GM19463 (cell line): ENCODE measurements around the gene BRME1.
A peak's percentile ranks its signal among the peaks of the same experiment; 100 is the strongest.

ENCODE experiments used
- ATAC-seq: cut with Tn5 transposase; IDR thresholded peaks from one replicate; pipeline ENCODE4 v1.9.1; 2021; ENCODE audit warnings: mild to moderate bottlenecking, moderate library complexity; ENCODE audit not compliant: unreplicated experiment

Gene BRME1

DNA sequence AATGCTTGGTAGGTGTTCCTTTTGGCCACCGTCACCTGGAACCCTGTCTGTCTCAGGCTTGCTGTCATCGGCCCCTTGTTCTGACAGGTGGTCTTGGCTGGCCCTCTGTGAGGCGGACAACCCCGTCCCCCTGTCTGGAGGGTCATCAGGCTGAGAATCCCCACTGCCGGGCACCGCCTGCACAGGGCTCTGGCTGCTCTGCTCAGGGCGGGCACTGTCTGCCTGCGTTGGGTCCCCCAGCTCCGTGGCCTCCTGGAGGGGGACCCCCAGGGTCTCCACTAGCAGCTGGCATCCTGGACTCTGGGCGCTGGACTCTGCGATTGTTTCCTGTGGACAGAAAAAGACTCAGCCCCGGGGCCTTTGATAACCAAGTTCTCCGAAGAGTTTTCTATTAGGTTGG is 15.8 kb downstream of the BRME1 start:
- no peak for ATAC-seq

DNA sequence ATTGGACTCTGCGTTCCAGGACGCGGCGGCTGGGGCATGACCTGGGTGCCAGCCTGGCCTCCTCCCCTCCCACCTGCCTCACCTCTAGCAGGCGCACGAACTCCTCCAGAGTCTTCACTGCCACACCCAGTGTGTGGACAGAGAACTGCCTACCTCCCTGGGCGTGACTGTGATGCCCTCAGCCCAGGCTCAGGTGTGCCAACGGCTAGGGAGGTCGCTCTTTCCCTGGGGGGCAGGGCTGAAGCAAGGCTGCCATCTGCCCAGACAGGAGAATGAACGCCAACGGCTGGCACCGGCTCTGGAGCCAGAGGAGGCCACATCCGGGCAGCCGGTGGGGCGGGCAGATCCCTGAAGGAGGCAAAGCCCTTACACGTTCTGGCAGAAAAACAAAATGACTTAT is 17.6 kb downstream of the BRME1 start:
- no peak for ATAC-seq

DNA sequence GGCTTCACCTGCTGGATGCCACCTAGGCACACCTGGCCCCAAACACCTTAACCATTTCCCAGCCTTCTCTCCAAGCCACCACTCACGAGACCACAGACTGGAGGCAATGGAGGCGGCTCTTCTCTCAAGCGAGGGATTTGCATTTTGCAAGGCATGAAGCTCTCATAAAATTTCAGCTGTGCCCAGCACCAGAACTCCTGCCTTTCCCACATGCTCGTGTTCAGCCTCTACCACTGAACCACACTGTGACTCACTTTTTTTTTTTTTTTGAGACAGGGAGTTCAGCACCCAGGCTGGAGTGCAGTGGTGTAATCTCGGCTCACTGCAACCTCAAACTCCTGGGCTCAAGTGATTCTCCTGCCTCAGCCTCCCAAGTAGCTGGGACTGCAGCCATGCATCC is 18.4 kb downstream of the BRME1 start:
- ATAC-seq: no peak

DNA sequence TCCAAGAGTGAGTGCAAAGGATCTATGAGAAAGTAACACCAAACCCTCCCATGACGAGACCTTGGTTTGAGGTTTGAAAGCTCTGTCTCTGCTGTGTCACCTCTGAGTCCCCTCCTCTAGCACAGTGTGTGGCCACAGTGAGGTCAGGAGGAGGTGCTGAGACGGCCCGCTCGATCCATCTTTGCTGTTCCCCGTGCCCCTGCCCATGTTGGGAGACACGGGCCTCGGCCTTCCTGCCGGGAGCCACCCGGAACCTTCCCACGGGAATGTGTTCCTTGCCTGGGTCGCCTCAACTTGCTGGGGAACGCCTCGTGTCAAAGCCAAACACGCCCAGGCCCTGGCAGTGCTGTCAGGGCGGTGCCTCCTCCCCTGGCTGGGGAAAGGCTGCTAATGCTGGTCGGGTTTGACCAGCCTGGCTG is 18.9 kb downstream of the BRME1 start:
- ATAC-seq: no peak

DNA sequence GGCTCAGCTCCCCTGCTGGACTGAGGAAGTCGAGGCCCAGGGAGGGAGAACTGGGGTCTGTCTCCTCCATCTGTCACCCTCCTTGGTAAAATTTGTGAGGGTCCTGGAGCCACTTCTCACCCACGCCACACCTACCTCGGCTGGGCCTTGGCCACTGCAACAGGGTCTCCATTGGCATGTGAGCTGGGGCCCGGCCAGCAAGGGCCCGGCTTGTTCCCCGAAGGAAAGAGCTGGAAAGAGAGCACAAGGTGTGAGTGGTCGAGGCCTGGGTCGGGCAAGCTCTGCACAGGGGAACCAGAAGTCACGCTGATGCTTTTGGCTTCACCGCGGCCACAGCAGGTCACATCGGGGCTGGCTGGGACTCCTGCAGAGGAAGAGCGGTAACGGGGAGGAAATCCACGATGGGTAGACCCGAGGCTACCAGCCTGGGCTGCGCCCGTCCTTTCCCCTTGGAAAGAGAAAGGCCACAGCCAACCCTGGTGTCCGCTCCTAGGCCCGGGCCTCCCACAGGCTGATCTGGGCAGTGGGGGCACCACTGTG is 20.0 kb downstream of the BRME1 start:
- ATAC-seq: no peak

DNA sequence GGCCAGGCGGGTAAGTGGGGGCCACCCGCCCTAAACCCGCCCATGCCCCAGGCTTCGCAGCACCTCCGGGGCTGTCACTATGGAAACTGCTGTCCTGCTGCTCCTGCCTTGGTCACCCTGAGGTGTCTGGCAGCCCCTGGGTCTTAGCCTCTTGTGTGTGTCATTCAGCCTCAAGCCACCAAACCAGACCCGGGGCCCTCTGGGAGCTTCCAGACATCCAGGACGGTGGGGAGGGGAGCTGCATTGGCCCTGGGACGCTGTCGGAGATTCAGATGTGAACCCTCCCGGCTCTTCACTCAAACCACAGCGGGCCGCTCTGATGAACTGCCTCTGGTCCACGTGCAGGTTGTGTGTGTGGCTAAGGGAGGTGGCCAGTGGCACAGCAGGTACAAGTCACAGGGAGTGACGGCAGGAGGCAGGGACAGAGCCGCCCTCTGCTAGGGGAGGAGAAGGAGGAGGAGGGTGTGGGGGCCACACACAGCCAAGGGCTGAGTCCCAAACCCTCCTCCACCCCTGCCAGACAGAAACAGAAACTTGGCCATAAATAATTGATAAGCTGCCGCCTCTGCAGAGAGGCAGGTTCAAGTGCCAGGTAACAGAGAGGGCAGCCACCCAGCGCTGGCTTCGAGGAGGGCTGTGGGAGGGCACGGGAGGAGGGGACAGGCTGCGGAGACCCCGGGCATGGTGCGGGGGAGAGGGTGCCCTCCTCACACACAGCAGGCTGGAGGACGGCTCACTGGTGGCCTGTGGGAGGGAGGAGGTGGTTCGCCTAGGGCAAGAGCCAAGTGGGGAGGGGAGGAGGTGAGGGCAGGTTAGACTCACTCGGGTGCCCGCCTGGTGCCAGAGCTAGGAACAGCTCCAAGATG is 21.0 kb downstream of the BRME1 start:
- ATAC-seq: no peak

DNA sequence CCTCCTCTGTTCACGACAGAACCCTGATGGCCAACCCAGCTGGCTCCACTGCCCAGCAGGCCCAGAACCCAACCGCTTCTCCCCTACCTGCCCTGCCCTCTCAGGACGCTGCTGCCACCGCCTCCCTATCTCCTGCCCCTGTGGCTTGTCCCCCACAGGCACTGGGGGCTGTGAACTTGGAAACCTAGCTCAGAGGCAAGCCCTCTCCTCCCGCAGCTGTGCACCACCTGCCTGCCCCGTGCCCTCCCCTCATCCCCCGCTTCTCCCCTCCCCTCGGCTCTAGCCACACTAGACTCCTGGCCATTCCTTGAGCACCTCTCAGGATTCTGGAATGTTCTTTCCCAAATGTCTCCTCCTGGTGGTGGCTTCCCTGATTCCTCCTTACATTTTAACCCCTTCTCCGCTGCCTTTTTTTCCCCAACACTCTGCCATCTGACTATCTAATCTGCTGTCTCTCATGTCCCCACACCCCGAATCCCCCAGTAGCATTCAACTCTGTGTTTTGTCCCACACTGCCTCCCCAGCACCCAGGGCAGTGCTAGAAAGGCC is 22.3 kb downstream of the BRME1 start:
- no peak for ATAC-seq

- no peak for ATAC-seq
Observed at GRCh38 chr19:13882836-13883235, 23.1 kb downstream of the BRME1 start.

GRCh38 chr19:13882419-13882795 is 23.5 kb downstream of the BRME1 start:
- no peak for ATAC-seq

GRCh38 chr19:13881692-13882418 is 24.1 kb downstream of the BRME1 start:
- ATAC-seq: no peak

DNA sequence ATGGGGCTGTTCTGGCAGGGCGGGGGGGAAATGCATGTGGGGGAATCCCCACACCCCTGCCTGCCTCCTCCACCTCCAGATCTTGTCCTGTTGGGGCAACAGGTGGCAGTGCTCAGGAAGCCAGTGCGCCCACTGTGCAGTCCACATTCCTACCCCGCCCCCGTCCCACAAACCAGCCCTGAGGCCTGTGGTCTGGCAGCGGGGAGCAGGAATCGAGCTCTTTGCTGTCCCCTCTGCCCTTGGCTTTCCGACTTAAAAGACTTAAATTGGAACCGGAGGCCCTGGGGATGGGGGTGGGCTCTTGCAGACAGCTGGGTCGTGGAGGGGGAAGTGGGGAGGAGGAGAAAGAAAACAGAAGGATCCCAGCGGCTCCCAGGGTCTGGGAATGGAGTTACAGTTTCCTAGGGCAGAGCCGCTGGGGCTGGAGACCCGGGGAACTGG is 24.6 kb downstream of the BRME1 start:
- ATAC-seq: no peak

GRCh38 chr19:13880059-13881043 is 25.6 kb downstream of the BRME1 start:
- ATAC-seq: peak; percentile 91

DNA sequence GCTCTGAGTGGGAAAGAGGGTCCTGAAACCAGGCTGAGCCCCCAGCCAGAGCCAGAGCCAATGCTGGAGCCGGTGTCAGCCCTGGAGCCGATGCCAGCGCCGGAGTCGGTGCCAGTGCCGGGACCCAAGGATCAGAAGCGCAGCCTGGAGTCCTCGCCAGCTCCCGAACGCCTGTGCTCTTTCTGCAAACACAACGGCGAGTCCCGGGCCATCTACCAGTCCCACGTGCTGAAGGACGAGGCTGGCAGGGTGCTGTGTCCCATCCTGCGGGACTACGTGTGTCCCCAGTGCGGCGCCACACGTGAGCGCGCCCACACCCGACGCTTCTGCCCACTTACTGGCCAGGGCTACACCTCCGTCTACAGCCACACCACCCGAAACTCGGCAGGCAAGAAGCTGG is 28.6 kb downstream of the BRME1 start:
- ATAC-seq: no peak

GRCh38 chr19:13876834-13877233 is 29.1 kb downstream of the BRME1 start, which contains the start of gene NANOS3:
Gene NANOS3, plus strand, starts transcription at chr19:13877134. Its CDS starts 115 bp downstream, at chr19:13877249.
- ATAC-seq: no peak

DNA sequence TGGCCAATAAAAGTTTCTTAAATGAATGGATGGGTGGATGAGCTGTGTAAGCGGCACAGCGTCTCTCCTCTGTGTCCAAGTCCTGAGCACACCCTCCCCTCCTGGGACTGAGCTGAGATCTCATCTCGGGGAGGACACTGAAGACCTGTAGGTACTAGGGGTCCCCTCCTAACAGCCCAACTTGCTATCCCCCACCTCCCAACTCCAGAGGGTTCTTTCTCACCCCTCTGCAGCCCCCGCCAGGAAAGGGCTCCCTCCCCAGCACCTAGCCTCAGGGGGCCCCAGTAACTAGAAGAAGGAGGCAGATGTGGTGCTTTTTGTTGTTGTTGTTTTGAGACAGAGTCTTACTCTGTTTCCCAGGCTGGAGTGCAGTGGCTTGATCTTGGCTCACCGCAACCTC is 30.1 kb downstream of the BRME1 start:
- no peak for ATAC-seq

GRCh38 chr19:13873834-13874515 is 31.9 kb downstream of the BRME1 start:
- ATAC-seq: no peak

DNA sequence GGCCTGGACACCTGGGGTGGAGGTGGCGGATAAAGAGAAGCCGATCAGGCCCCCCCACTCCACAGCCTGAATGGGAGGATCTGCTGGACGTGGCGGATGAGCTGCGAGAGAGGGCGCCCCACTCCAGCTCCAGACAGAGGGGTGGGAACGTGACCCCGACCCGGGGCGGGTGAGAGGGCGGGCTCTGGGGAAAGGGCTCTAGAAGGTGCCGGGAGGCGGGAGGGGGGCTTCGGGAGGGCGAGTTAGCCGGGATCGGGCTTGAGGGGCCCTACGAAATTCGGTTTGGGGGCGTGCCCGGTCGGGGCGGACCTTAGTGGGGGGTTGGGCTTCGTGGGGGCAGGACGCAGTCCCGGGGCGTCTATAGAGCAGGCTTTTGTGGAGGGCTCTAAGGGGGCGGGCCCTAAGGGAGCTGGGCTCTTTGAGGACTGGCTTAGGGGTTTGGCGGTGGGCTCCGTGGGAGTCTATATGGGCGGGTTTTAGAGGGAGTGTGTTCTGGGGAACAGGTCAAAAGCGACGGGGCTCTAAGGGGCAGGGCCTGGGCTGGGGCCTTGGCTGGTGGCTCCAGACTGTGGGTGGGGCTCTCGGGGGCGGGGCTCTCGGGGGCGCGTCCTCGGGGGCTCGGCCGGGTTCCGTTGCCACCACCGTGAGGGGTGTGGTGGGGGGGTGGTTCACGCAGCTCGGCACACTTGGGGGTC is 33.1 kb downstream of the BRME1 start:
- ATAC-seq: no peak

- ATAC-seq: no peak
Observed at GRCh38 chr19:13872339-13872694, 33.6 kb downstream of the BRME1 start.

- no peak for ATAC-seq
Observed at GRCh38 chr19:13870873-13871272, 35.0 kb downstream of the BRME1 start.
